GM20000 (cell line): ENCODE measurements around the gene CHL1.

Source experiments
- DNase-seq: peaks from one replicate; pipeline ENCODE4 v3.0.0; 2012; ENCODE audit warnings: low spot score
- CTCF ChIP-seq: IDR thresholded peaks from 2 replicates; pipeline ENCODE4 v1.5.1; 2012; ENCODE audit warnings: mild to moderate bottlenecking, control low read depth; ENCODE audit errors: extremely low read depth, missing control alignments

CHL1 gene

DNA sequence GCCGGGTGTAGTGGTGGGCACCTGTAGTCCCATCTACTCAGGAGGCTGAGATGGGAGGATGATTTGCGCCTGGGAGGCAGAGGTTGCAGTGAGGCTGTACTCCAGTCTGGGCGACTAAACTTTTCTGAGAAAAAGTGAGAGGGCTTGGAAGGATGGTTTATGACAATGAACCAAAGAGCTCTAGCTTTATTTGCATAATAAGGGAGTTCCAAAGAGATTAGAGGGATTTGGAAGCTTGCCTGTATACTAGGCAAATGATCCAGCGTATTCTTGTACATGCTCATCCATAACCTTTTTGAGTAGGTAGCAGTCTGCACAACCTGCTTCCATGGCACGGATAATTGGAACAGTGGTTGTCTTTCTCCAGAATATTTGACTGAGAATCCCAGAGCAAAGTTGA is 251.1 kb downstream of the CHL1 start:
- no peak for TF ChIP-seq CTCF
- DNase-seq = no peak

DNA sequence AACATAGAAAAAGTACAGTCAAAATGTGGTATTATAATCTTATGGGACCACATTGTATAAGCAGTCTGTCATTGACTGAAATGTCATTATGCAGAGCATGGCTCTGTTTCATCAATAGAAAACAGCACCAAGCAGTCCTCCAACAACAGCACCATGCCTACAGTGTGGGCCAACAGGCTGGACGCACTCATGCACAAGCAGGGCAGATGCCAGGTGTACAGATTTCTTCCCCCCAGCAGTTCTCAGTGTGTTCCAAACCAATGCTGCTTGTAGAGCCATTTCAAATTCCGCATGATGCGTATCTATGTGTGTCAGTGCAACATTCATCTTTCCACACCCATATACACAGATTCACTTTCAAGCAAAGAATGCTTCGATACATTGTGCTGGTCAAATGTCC is 253.1 kb downstream of the CHL1 start:
- TF ChIP-seq CTCF = no peak
- no peak for DNase-seq

DNA sequence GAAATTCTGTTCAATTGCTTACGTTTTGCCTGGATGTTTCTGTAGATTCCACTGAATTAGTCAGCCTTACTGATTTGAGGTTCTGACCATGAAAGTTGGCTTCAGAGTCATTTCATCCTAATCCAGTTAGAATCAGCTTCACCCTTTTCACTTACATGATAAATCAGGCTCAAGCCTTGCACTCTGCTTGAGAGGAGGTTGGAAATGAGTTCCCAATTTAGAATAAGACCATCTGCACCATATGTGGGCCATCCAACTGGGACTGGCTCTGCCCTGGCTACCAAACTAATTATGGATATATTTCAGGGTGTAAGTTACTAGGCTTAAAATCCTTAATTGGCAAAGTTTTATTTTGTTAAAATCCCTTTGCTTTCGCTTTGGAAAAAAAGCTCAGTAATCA is 255.7 kb downstream of the CHL1 start:
- TF ChIP-seq CTCF = no peak
- DNase-seq = no peak

- no peak for TF ChIP-seq CTCF
- DNase-seq = no peak
These were observed 256.5 kb downstream of the CHL1 start for GRCh38 chr3:453106-453505.

DNA sequence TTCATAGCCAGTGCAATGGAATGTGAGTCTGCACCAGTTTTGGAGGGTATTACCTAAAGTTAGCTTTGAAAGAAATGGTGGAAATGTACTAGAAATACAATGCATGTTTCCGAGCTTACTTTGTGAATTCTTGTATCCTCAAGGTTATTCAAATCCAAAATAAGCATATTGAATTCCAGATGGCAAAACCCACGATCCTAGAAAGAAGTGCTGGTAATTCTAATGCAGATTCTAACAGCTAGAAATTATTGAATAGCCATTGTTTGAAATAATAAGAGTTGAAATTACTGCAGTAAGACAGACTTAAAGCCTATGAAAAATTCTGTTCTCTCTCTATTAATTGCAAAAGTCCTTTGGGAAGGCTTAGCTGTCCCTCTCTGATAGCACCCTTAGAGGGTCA is 258.4 kb downstream of the CHL1 start:
- DNase-seq = no peak

DNA sequence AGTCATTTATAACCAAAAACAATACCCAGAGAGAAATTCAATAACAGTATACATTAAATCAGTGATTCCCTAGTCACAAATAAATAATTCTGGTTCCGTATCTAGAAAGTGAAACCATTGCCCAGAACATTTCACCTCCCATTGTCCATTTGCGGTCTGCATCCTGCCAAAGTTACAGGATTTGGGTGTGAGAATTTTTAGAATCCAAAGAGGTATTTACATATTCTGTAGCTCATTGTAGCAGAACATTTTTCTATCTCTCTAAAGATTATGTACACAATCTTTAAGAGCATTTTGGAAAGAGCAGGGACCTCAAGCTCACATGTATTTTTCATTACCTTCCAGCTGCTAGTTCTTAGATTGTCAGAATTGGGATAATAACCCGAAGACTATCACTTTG is 261.6 kb downstream of the CHL1 start:
- TF ChIP-seq CTCF = no peak
- DNase-seq = no peak

More for the DNA sequence above, 258.4 kb downstream of the CHL1 start:
- no peak for TF ChIP-seq CTCF

GRCh38 chr3:458653-459310 is 262.2 kb downstream of the CHL1 start:
- TF ChIP-seq CTCF = no peak
- no peak for DNase-seq
